ENCODE measurements around the gene CMTM2. TPM values are rescaled to one million over a fixed set of nuclear protein-coding genes. Genes with fewer than 3 reads are reported as not detected.
"Not testable (repeated sequence)": the region's sequence is repeated elsewhere in the genome, so short reads cannot be mapped to it uniquely, and the experiment has no call there.

CMTM2 gene
- total and polyA plus RNA-seq, 9 donors, result 0.25 to 0.68 (median 0.44) TPM

- peak; percentile 44 for DNase-seq
- H3K4me1 ChIP-seq (ENCODE audit: control insufficient read depth, insufficient read depth, low read length), result peaks cover 33% of the 10 kb centered on the region
- peak overlapping the region; percentile 97 for H3K27ac ChIP-seq (ENCODE audit: low read length)
- no peaks in the 10 kb centered on the region for H3K27me3 ChIP-seq (ENCODE audit: control insufficient read depth, insufficient read depth, low read length)
- peak overlapping the region; percentile 68 for H3K4me3 ChIP-seq (ENCODE audit: low read length)
- peaks cover 3% of the 10 kb centered on the region for H3K36me3 ChIP-seq (ENCODE audit: control insufficient read depth, insufficient read depth, low read length)
- H3K9me3 ChIP-seq (replicated peaks; ENCODE audit: control insufficient read depth, low read depth, low read length), result no peaks in the 10 kb centered on the region
- WGBS (ENCODE audit: insufficient coverage), result 33% methylated on average over 6 of the region's 8 CpGs
These were observed 26.0 kb upstream of the CMTM2 start for GRCh38 chr16:66553223-66553622.

GRCh38 chr16:66554021-66554420 lies 25.2 kb upstream of the CMTM2 start:
- Histone ChIP-seq H3K9me3 (replicated peaks; ENCODE audit: control insufficient read depth, low read depth, low read length) (no peaks in the 10 kb centered on the region), H3K36me3 (ENCODE audit: control insufficient read depth, insufficient read depth, low read length) (peaks cover 10% of the 10 kb centered on the region), H3K27ac (ENCODE audit: low read length) (no peak overlapping the region), H3K27me3 (ENCODE audit: control insufficient read depth, insufficient read depth, low read length) (no peaks in the 10 kb centered on the region), H3K4me3 (ENCODE audit: low read length) (no peak overlapping the region), H3K4me1 (ENCODE audit: control insufficient read depth, insufficient read depth, low read length) (peaks cover 31% of the 10 kb centered on the region)
- no peak for DNase-seq
- WGBS (ENCODE audit: insufficient coverage), result 100% methylated on average over 3 of the region's 3 CpGs

- Histone ChIP-seq H3K9me3 (replicated peaks; ENCODE audit: control insufficient read depth, low read depth, low read length) (no peaks in the 10 kb centered on the region), H3K4me1 (ENCODE audit: control insufficient read depth, insufficient read depth, low read length) (peaks cover 27% of the 10 kb centered on the region), H3K27me3 (ENCODE audit: control insufficient read depth, insufficient read depth, low read length) (no peaks in the 10 kb centered on the region), H3K4me3 (ENCODE audit: low read length) (no peak overlapping the region), H3K27ac (ENCODE audit: low read length) (no peak overlapping the region), H3K36me3 (ENCODE audit: control insufficient read depth, insufficient read depth, low read length) (peaks cover 13% of the 10 kb centered on the region)
- 94% methylated on average over 5 of the region's 6 CpGs for WGBS (ENCODE audit: insufficient coverage)
- no peak for DNase-seq
These were observed 24.8 kb upstream of the CMTM2 start for GRCh38 chr16:66554495-66554894.

GRCh38 chr16:66560107-66560506 lies 19.2 kb upstream of the CMTM2 start:
- DNase-seq, result no peak
- Histone ChIP-seq H3K4me1 (ENCODE audit: control insufficient read depth, insufficient read depth, low read length) (no peaks in the 10 kb centered on the region), H3K9me3 (replicated peaks; ENCODE audit: control insufficient read depth, low read depth, low read length) (no peaks in the 10 kb centered on the region), H3K4me3 (ENCODE audit: low read length) (no peak overlapping the region), H3K36me3 (ENCODE audit: control insufficient read depth, insufficient read depth, low read length) (peaks cover 31% of the 10 kb centered on the region), H3K27ac (ENCODE audit: low read length) (no peak overlapping the region), H3K27me3 (ENCODE audit: control insufficient read depth, insufficient read depth, low read length) (no peaks in the 10 kb centered on the region)
- WGBS (ENCODE audit: insufficient coverage), result 71% methylated on average over 1 of the region's 1 CpG

GRCh38 chr16:66561381-66562080 lies 17.7 kb upstream of the CMTM2 start:
- no peaks in the 10 kb centered on the region for H3K27me3 ChIP-seq (ENCODE audit: control insufficient read depth, insufficient read depth, low read length)
- H3K4me1 ChIP-seq (ENCODE audit: control insufficient read depth, insufficient read depth, low read length), result no peaks in the 10 kb centered on the region
- no peaks in the 10 kb centered on the region for H3K9me3 ChIP-seq (replicated peaks; ENCODE audit: control insufficient read depth, low read depth, low read length)
- no CpG with 5 or more reads among the region's 3 CpGs for WGBS (ENCODE audit: insufficient coverage)
- no peak for DNase-seq
- no peak overlapping the region for H3K27ac ChIP-seq (ENCODE audit: low read length)
- H3K36me3 ChIP-seq (ENCODE audit: control insufficient read depth, insufficient read depth, low read length), result peaks cover 42% of the 10 kb centered on the region
- no peak overlapping the region for H3K4me3 ChIP-seq (ENCODE audit: low read length)

GRCh38 chr16:66562409-66562808 lies 16.9 kb upstream of the CMTM2 start:
- no peak for DNase-seq
- no CpG with 5 or more reads among the region's 1 CpG for WGBS (ENCODE audit: insufficient coverage)
- Histone ChIP-seq H3K4me3 (ENCODE audit: low read length) (no peak overlapping the region), H3K36me3 (ENCODE audit: control insufficient read depth, insufficient read depth, low read length) (peaks cover 47% of the 10 kb centered on the region), H3K27ac (ENCODE audit: low read length) (no peak overlapping the region), H3K9me3 (replicated peaks; ENCODE audit: control insufficient read depth, low read depth, low read length) (no peaks in the 10 kb centered on the region), H3K27me3 (ENCODE audit: control insufficient read depth, insufficient read depth, low read length) (no peaks in the 10 kb centered on the region), H3K4me1 (ENCODE audit: control insufficient read depth, insufficient read depth, low read length) (no peaks in the 10 kb centered on the region)

- no CpG with 5 or more reads among the region's 2 CpGs for WGBS (ENCODE audit: insufficient coverage)
- DNase-seq, result no peak
- no peak overlapping the region for H3K27ac ChIP-seq (ENCODE audit: low read length)
- H3K4me1 ChIP-seq (ENCODE audit: control insufficient read depth, insufficient read depth, low read length), result no peaks in the 10 kb centered on the region
- no peaks in the 10 kb centered on the region for H3K27me3 ChIP-seq (ENCODE audit: control insufficient read depth, insufficient read depth, low read length)
- H3K9me3 ChIP-seq (replicated peaks; ENCODE audit: control insufficient read depth, low read depth, low read length), result no peaks in the 10 kb centered on the region
- H3K4me3 ChIP-seq (ENCODE audit: low read length), result no peak overlapping the region
- peaks cover 47% of the 10 kb centered on the region for H3K36me3 ChIP-seq (ENCODE audit: control insufficient read depth, insufficient read depth, low read length)
These were observed 16.3 kb upstream of the CMTM2 start for GRCh38 chr16:66562986-66563385.

- H3K27me3 ChIP-seq (ENCODE audit: control insufficient read depth, insufficient read depth, low read length), result no peaks in the 10 kb centered on the region
- H3K4me3 ChIP-seq (ENCODE audit: low read length), result no peak overlapping the region
These were observed 15.5 kb upstream of the CMTM2 start for GRCh38 chr16:66563574-66564334.

GRCh38 chr16:66566051-66566901 lies 13.0 kb upstream of the CMTM2 start, which contains the start of gene CMTM1:
TSS of gene CMTM1 (plus strand) at chr16:66566439. CDS start at chr16:66566514, 75 bp downstream.
- no peak within 1 kb of the TSS for H3K4me3 ChIP-seq (ENCODE audit: low read length)
- WGBS (ENCODE audit: insufficient coverage), result 80% methylated on average over 48 of the region's 54 CpGs
- H3K27me3 ChIP-seq (ENCODE audit: control insufficient read depth, insufficient read depth, low read length), result no peaks in the 10 kb centered on the region
- H3K9me3 ChIP-seq (replicated peaks; ENCODE audit: control insufficient read depth, low read depth, low read length), result no peaks in the 10 kb centered on the region
- H3K4me1 ChIP-seq (ENCODE audit: control insufficient read depth, insufficient read depth, low read length), result no peaks in the 10 kb centered on the region
- no peak for DNase-seq
- no peak within 1 kb of the TSS for H3K27ac ChIP-seq (ENCODE audit: low read length)
- peaks cover 33% of the 10 kb centered on the region for H3K36me3 ChIP-seq (ENCODE audit: control insufficient read depth, insufficient read depth, low read length)

More at GRCh38 chr16:66563574-66564334, 15.5 kb upstream of the CMTM2 start:
- DNase-seq, result no peak
- Histone ChIP-seq H3K36me3 (ENCODE audit: control insufficient read depth, insufficient read depth, low read length) (peaks cover 42% of the 10 kb centered on the region), H3K4me1 (ENCODE audit: control insufficient read depth, insufficient read depth, low read length) (no peaks in the 10 kb centered on the region), H3K27ac (ENCODE audit: low read length) (no peak overlapping the region), H3K9me3 (replicated peaks; ENCODE audit: control insufficient read depth, low read depth, low read length) (no peaks in the 10 kb centered on the region)
- no CpG with 5 or more reads among the region's 2 CpGs for WGBS (ENCODE audit: insufficient coverage)

- not testable (repeated sequence) for H3K27ac ChIP-seq (ENCODE audit: low read length); H3K27me3 ChIP-seq (ENCODE audit: control insufficient read depth, insufficient read depth, low read length); H3K9me3 ChIP-seq (replicated peaks; ENCODE audit: control insufficient read depth, low read depth, low read length); DNase-seq; H3K4me1 ChIP-seq (ENCODE audit: control insufficient read depth, insufficient read depth, low read length); H3K4me3 ChIP-seq (ENCODE audit: low read length)
- H3K36me3 ChIP-seq (ENCODE audit: control insufficient read depth, insufficient read depth, low read length), result peaks cover 34% of the 10 kb centered on the region
- WGBS (ENCODE audit: insufficient coverage), result no CpG with 5 or more reads among the region's 3 CpGs
These were observed 12.0 kb upstream of the CMTM2 start for GRCh38 chr16:66567270-66567669.
